ENCODE data around the gene THSD7A. TPM values are rescaled to one million over a fixed set of nuclear protein-coding genes. Genes with fewer than 3 reads are reported as not detected.

THSD7A gene
- total RNA-seq, 1 donor: 0.43 TPM

- no peak for TF ChIP-seq CTCF (IDR thresholded peaks at IDR 0.05; ENCODE audit: insufficient read depth, low read depth, low read length)
- H3K4me3 ChIP-seq (ENCODE audit: low read depth, low read length): no peak overlapping the region
- DNase-seq (ENCODE audit: low read depth): no peak
Observed at GRCh38 chr7:11489280-11489679, 342.7 kb downstream of the THSD7A start.

DNA sequence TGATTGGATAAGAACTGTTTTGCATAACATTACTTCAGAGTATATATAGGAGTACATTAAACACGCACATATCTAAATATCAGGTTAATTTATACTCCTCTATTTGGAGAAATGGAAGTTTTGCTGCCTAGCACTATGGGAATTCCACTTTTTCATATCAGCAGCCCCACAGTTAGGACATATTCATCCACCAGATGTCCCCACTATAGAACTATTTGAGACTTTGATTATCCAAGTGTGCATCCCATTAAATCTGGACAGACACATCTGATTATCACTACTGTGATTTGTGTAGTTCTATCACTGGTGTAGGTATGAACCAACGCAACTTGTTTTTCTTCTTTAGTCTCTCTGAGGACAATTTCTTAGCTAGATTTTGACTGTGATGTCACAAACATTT is 345.7 kb downstream of the THSD7A start:
- no peak overlapping the region for H3K4me3 ChIP-seq (ENCODE audit: low read depth, low read length)
- DNase-seq (ENCODE audit: low read depth): peak; percentile 17
- peak; percentile 31 for TF ChIP-seq CTCF (IDR thresholded peaks at IDR 0.05; ENCODE audit: insufficient read depth, low read depth, low read length)

GRCh38 chr7:11485636-11486035 is 346.4 kb downstream of the THSD7A start:
- no peak for TF ChIP-seq CTCF (IDR thresholded peaks at IDR 0.05; ENCODE audit: insufficient read depth, low read depth, low read length)
- no peak overlapping the region for H3K4me3 ChIP-seq (ENCODE audit: low read depth, low read length)
- DNase-seq (ENCODE audit: low read depth): no peak

- DNase-seq (ENCODE audit: low read depth): no peak
- TF ChIP-seq CTCF (IDR thresholded peaks at IDR 0.05; ENCODE audit: insufficient read depth, low read depth, low read length): no peak
Observed at GRCh38 chr7:11480143-11480542, 351.9 kb downstream of the THSD7A start.

DNA sequence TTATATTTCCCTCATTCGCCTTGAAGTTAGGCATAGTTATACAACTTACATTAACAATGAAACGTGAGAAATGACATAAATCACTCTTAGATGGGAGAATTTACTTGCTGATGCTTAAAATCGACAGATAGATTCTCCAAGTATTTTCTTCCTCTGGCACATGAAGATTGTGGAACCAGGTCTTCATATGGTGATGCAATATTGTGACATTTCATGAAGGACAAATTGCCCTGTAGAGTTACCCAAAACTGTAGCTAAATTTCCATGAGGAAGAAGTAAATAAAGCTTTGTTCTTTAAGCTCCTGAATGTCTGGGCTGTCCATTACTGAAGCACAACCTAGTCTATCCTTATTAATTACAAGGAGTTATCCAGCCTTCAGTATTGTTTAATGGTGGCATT is 353.1 kb downstream of the THSD7A start:
- DNase-seq (ENCODE audit: low read depth): no peak
- TF ChIP-seq CTCF (IDR thresholded peaks at IDR 0.05; ENCODE audit: insufficient read depth, low read depth, low read length): no peak
- H3K4me3 ChIP-seq (ENCODE audit: low read depth, low read length): no peak overlapping the region

More at GRCh38 chr7:11480143-11480542, 351.9 kb downstream of the THSD7A start:
- no peak overlapping the region for H3K4me3 ChIP-seq (ENCODE audit: low read depth, low read length)

DNA sequence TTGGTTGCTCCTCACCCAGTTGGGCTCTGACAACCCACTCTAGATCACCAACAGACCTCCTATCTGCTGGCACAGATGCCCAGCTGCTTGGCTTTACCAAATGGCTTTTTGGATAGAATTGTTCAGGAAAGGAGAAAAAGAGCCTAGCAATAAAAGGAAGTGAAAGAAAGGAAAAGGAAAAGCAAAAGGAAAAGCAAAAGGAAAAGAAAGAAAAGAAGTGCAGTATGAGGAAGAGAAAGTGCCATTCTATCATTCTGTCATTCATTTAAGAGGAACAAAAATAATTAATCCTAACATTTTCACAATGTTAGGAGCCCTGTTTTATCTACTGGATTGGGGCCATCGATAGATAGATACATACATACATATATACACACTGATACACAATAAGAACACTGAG is 353.6 kb downstream of the THSD7A start:
- DNase-seq (ENCODE audit: low read depth): no peak
- TF ChIP-seq CTCF (IDR thresholded peaks at IDR 0.05; ENCODE audit: insufficient read depth, low read depth, low read length): no peak
- no peak overlapping the region for H3K4me3 ChIP-seq (ENCODE audit: low read depth, low read length)

DNA sequence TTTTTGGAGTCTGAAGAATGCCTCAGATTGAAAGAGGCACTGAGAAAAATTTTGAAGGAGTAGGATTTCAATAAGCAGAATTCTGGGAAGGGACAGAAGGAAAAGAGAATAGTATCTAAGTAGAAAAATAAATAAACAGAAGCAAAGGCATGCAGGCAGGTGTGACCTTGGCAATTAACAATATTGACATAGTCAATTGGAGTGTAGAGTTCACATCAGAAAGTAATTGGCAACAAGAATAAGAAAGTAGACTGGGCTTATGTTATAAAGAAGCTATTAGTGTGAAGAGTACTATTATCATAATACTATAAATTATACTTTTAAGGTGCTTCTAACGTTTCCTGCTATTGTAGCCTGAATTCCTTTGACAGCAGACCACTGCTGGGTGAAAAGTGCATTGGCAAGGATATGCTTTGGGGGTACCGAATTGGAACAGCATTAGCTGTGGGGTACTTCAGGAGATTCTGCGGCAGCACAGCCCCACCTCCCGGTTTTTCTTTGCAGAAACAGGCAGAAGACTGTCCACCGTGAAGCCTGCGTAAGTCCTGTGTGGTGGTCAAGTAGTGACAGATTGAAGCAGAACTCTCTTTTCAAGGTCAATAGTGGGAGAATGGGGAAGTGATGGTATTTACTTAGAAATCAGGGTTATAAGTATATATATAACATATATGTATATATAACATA is 357.0 kb downstream of the THSD7A start:
- no peak for TF ChIP-seq CTCF (IDR thresholded peaks at IDR 0.05; ENCODE audit: insufficient read depth, low read depth, low read length)

More for the DNA sequence above, 357.0 kb downstream of the THSD7A start:
- DNase-seq (ENCODE audit: low read depth): no peak
- H3K4me3 ChIP-seq (ENCODE audit: low read depth, low read length): no peak overlapping the region

Measured in fibroblast of villous mesenchyme (primary cell).